GM21526 (cell line): ENCODE measurements around the gene DTNB.

Experiments used
- ATAC-seq: cut with Tn5 transposase; IDR thresholded peaks from one replicate; pipeline ENCODE4 v1.9.1; 2021; ENCODE audit warnings: moderate library complexity; ENCODE audit not compliant: unreplicated experiment, low FRiP score

Gene DTNB

GRCh38 chr2:25335971-25336370, 337.4 kb downstream of the DTNB start:
- no peak for ATAC-seq

- no peak for ATAC-seq
Observed at GRCh38 chr2:25335204-25335603, 338.2 kb downstream of the DTNB start.

- ATAC-seq, result no peak
Observed at GRCh38 chr2:25334482-25334881, 338.9 kb downstream of the DTNB start.

GRCh38 chr2:25333981-25334380, 339.4 kb downstream of the DTNB start:
- ATAC-seq, result no peak

- ATAC-seq, result no peak
Observed at GRCh38 chr2:25332571-25332970, 340.8 kb downstream of the DTNB start.

GRCh38 chr2:25331686-25332365, 341.6 kb downstream of the DTNB start:
- ATAC-seq, result no peak

- no peak for ATAC-seq
Observed at GRCh38 chr2:25330937-25331336, 342.4 kb downstream of the DTNB start.

- no peak for ATAC-seq
Observed at GRCh38 chr2:25330273-25330672, 343.1 kb downstream of the DTNB start.

GRCh38 chr2:25328152-25329085, 345.0 kb downstream of the DTNB start:
- no peak for ATAC-seq
